Measurements from ENCODE around the gene ANXA1. TPM values are rescaled to one million over a fixed set of nuclear protein-coding genes. Genes with fewer than 3 reads are reported as not detected.

ANXA1 gene
- total RNA-seq, 1 experiment from 2014 or later, result 486 TPM

GRCh38 chr9:73156865-73157187 lies 5.2 kb downstream of the ANXA1 start:
- no peaks in the 10 kb centered on the region for H3K27me3 ChIP-seq (ENCODE audit: insufficient read depth, low read length)
- ChIA-PET CTCF (no interaction called here), RAD21 (ENCODE audit: low non-redundant PET in 1 of 2, low total read pairs in 2 of 2, uncharacterized antibody in 2 of 2, unreplicated experiment in 2 of 2) (interaction anchor here in 1 of 2 experiments (0.7 kb wide), 1 partner anchor 44 kb away, joined by 3 read pairs; no protein-coding TSS in a partner anchor), POLR2A (interaction anchor here (1.0 to 1.7 kb wide), 3 partner anchors 20 to 49 kb away, joined by 3 to 5 read pairs (median 4); no protein-coding TSS in a partner anchor)
- peaks cover 37 to 41% of the 10 kb centered on the region in 2 experiments for H3K36me3 ChIP-seq (ENCODE audit: control insufficient read depth in 1 of 2, insufficient read depth in 2 of 2, low read length in 2 of 2)
- intact Hi-C loops (cut with micrococcal nuclease), result no loop called here
- no peaks in the 10 kb centered on the region for H3K9me3 ChIP-seq (ENCODE audit: control insufficient read depth in 1 of 2, insufficient read depth in 1 of 2, low read depth in 1 of 2, low read length in 2 of 2)
- H3K9ac ChIP-seq (ENCODE audit: low read length), result no peak overlapping the region
- H3K4me3 ChIP-seq (replicated peaks in 1 of 2; ENCODE audit: low read depth in 1 of 2, low read length in 2 of 2), result no peak overlapping the region
- ATAC-seq (no peak), DNase-seq (ENCODE audit: low read depth, low spot score) (no peak)
- peaks cover 23 to 43% of the 10 kb centered on the region in 2 experiments; a peak in 3 of 4 replicates for H3K4me1 ChIP-seq (ENCODE audit: control insufficient read depth in 1 of 2, insufficient read depth in 2 of 2, low read length in 2 of 2)
- H3K27ac ChIP-seq (ENCODE audit: low read depth, low read length), result peak overlapping the region; percentile 7; the same call in 1 of the 2 replicates
- H2AFZ ChIP-seq (ENCODE audit: low read depth, low read length, poor library complexity, severe bottlenecking), result no peak overlapping the region
- H3K4me2 ChIP-seq (ENCODE audit: low read length), result no peak overlapping the region
- H3K79me2 ChIP-seq (ENCODE audit: insufficient read depth, low read length), result peaks cover 74% of the 10 kb centered on the region
- TF ChIP-seq EGR1 (IDR thresholded peaks at IDR 0.05; ENCODE audit: low read depth) (no peak), TCF7L2 (IDR thresholded peaks at IDR 0.05; ENCODE audit: borderline replicate concordance, extremely low read depth, insufficient read depth, insufficient read length) (no peak), CBX3 (IDR thresholded peaks at IDR 0.05; ENCODE audit: low read depth) (no peak), ZNF274 (IDR thresholded peaks at IDR 0.05; ENCODE audit: low read depth, low read length) (no peak), REST (IDR thresholded peaks at IDR 0.05; ENCODE audit: low read depth) (no peak), YY1 (IDR thresholded peaks at IDR 0.05; ENCODE audit: extremely low read depth, insufficient replicate concordance, low read depth, low read length) (no peak), SIN3A (IDR thresholded peaks at IDR 0.05; ENCODE audit: low read depth) (no peak), EZH2phosphoT487 (IDR thresholded peaks at IDR 0.05; ENCODE audit: borderline replicate concordance) (no peak), POLR2A (IDR thresholded peaks at IDR 0.05; ENCODE audit: borderline replicate concordance, extremely low read depth, insufficient read depth, insufficient read length) (no peak), SRF (IDR thresholded peaks at IDR 0.05; ENCODE audit: low read depth) (no peak), ZFX (IDR thresholded peaks at IDR 0.05) (no peak), EZH2 (IDR thresholded peaks at IDR 0.05) (no peak), MAX (IDR thresholded peaks at IDR 0.05) (no peak), POLR2AphosphoS5 (IDR thresholded peaks at IDR 0.05; ENCODE audit: low read depth, low read length) (no peak), ELF1 (IDR thresholded peaks at IDR 0.05; ENCODE audit: borderline replicate concordance, low read depth) (no peak), SP1 (IDR thresholded peaks at IDR 0.05; ENCODE audit: low read depth) (no peak), CEBPB (IDR thresholded peaks at IDR 0.05; ENCODE audit: low read depth) (no peak)
- TF ChIP-seq, protein P1, sequence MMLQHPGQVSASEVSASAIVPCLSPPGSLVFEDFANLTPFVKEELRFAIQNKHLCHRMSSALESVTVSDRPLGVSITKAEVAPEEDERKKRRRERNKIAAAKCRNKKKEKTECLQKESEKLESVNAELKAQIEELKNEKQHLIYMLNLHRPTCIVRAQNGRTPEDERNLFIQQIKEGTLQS (IDR thresholded peaks at IDR 0.05), result no peak
- TF ChIP-seq, protein P2, sequence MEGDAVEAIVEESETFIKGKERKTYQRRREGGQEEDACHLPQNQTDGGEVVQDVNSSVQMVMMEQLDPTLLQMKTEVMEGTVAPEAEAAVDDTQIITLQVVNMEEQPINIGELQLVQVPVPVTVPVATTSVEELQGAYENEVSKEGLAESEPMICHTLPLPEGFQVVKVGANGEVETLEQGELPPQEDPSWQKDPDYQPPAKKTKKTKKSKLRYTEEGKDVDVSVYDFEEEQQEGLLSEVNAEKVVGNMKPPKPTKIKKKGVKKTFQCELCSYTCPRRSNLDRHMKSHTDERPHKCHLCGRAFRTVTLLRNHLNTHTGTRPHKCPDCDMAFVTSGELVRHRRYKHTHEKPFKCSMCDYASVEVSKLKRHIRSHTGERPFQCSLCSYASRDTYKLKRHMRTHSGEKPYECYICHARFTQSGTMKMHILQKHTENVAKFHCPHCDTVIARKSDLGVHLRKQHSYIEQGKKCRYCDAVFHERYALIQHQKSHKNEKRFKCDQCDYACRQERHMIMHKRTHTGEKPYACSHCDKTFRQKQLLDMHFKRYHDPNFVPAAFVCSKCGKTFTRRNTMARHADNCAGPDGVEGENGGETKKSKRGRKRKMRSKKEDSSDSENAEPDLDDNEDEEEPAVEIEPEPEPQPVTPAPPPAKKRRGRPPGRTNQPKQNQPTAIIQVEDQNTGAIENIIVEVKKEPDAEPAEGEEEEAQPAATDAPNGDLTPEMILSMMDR (IDR thresholded peaks at IDR 0.05 in 2 of 3, conservative IDR thresholded peaks at IDR 0.05 in 1 of 3; ENCODE audit: borderline replicate concordance in 1 of 3, insufficient read depth in 1 of 3, low read depth in 2 of 3, low read length in 2 of 3), result no peak
- TF ChIP-seq, protein P3, sequence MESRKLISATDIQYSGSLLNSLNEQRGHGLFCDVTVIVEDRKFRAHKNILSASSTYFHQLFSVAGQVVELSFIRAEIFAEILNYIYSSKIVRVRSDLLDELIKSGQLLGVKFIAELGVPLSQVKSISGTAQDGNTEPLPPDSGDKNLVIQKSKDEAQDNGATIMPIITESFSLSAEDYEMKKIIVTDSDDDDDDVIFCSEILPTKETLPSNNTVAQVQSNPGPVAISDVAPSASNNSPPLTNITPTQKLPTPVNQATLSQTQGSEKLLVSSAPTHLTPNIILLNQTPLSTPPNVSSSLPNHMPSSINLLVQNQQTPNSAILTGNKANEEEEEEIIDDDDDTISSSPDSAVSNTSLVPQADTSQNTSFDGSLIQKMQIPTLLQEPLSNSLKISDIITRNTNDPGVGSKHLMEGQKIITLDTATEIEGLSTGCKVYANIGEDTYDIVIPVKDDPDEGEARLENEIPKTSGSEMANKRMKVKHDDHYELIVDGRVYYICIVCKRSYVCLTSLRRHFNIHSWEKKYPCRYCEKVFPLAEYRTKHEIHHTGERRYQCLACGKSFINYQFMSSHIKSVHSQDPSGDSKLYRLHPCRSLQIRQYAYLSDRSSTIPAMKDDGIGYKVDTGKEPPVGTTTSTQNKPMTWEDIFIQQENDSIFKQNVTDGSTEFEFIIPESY (IDR thresholded peaks at IDR 0.05; ENCODE audit: extremely low read depth, insufficient replicate concordance, low read length), result no peak
- no peaks in the 10 kb centered on the region for H4K20me1 ChIP-seq (ENCODE audit: insufficient read depth)
- BruUV-seq (replicated peaks), result no TSS peak
- H3K9me2 ChIP-seq (ENCODE audit: insufficient read depth), result no peaks in the 10 kb centered on the region
